Naive thymus-derived CD4-positive, alpha-beta T cell (primary cell): ENCODE results near the gene CMTM1. TPM values are rescaled to one million over a fixed set of nuclear protein-coding genes. Genes with fewer than 3 reads are reported as not detected.

Source experiments
- ATAC-seq: fragments of 150-1000 bp; cut with Tn5 transposase; 2 replicates; pipeline ENCODE4 v1.10.0; 2021; ENCODE audit warnings: mild to moderate bottlenecking, moderate library complexity
- CTCF ChIA-PET: fragments of 350-600 bp; sonication (Branson Sonifier 250); formaldehyde crosslinking; loops from one replicate; lab custom pipeline; 2021; ENCODE audit warnings: antibody characterized with exemption; lab: Charles Lee
- POLR2A ChIA-PET: fragments of 350-600 bp; sonication (Branson Sonifier 250); formaldehyde crosslinking; loops from one replicate; lab custom pipeline; 2021; ENCODE audit warnings: antibody characterized with exemption, inconsistent platforms; lab: Charles Lee
- DNase-seq, 9 donors: peaks; one replicate each; pipeline versions ENCODE4 v3.0.0 to v3.0.0-alpha.2; 2020 to 2022; ENCODE audit warnings: mixed read lengths in 1 of 9
- H3K27ac ChIP-seq: one replicate; pipeline ENCODE4 v1.7.0; 2013; ENCODE audit warnings: mild to moderate bottlenecking, low read depth, low read length, moderate library complexity
- H3K27me3 ChIP-seq, 2 donors: one replicate each; pipeline ENCODE4 v1.7.0; 2013; ENCODE audit warnings: low read length in 2 of 2, mild to moderate bottlenecking in 2 of 2, moderate library complexity in 2 of 2; ENCODE audit not compliant: control insufficient read depth in 2 of 2, insufficient read depth in 2 of 2
- H3K36me3 ChIP-seq, 3 experiments: 1 replicate in 2 of 3; 2 replicates in 1 of 3; pipeline ENCODE4 v1.7.0; 2013; ENCODE audit warnings: low read length in 3 of 3, mild to moderate bottlenecking in 3 of 3, moderate library complexity in 1 of 3; ENCODE audit not compliant: insufficient read depth in 3 of 3, control insufficient read depth in 2 of 3
- H3K4me1 ChIP-seq, 2 donors: one replicate each; pipeline ENCODE4 v1.7.0; 2013; ENCODE audit warnings: low read length in 2 of 2, mild to moderate bottlenecking in 2 of 2, moderate library complexity in 1 of 2; ENCODE audit not compliant: control insufficient read depth in 2 of 2, insufficient read depth in 2 of 2
- H3K4me3 ChIP-seq: 2 replicates; pipeline ENCODE4 v1.7.0; 2013; ENCODE audit warnings: mild to moderate bottlenecking, low read length
- H3K9me3 ChIP-seq, 3 experiments: 1 replicate in 2 of 3; 2 replicates in 1 of 3; pipeline ENCODE4 v1.7.0; 2013; ENCODE audit warnings: low read length in 3 of 3; ENCODE audit not compliant: control insufficient read depth in 2 of 3
- H3K27ac Mint-ChIP-seq, 9 donors: one replicate each; pipeline ENCODE4 v1.8.0; 2020 to 2022; ENCODE audit warnings: mixed read lengths in 9 of 9, mild to moderate bottlenecking in 8 of 9, moderate library complexity in 5 of 9, inconsistent platforms in 2 of 9
- H3K27me3 Mint-ChIP-seq, 5 donors: one replicate each; pipeline ENCODE4 v1.8.0; 2021 to 2022; ENCODE audit warnings: mixed read lengths in 5 of 5, mild to moderate bottlenecking in 1 of 5
- H3K36me3 Mint-ChIP-seq, 5 donors: one replicate each; pipeline ENCODE4 v1.8.0; 2020 to 2022; ENCODE audit warnings: mixed read lengths in 5 of 5, mild to moderate bottlenecking in 3 of 5, inconsistent platforms in 1 of 5
- H3K4me1 Mint-ChIP-seq, 7 donors: one replicate each; pipeline ENCODE4 v1.8.0; 2020 to 2022; ENCODE audit warnings: mixed read lengths in 7 of 7, mild to moderate bottlenecking in 3 of 7, inconsistent platforms in 1 of 7
- H3K4me3 Mint-ChIP-seq, 10 donors: one replicate each; pipeline ENCODE4 v1.8.0; 2020 to 2022; ENCODE audit warnings: mild to moderate bottlenecking in 10 of 10, mixed read lengths in 10 of 10, moderate library complexity in 6 of 10, inconsistent platforms in 2 of 10
- H3K9me3 Mint-ChIP-seq, 11 donors: one replicate each; pipeline ENCODE4 v1.8.0; 2020 to 2022; ENCODE audit warnings: mixed read lengths in 11 of 11, mild to moderate bottlenecking in 4 of 11, inconsistent platforms in 1 of 11, moderate library complexity in 1 of 11
- intact Hi-C, 2 donors: fragments of 100-400 bp; cut with micrococcal nuclease; formaldehyde crosslinking; loops; one replicate each; pipeline ENCODE4 v1.15.1; 2023
- polyA plus RNA-seq, 2 donors: library from polyadenylated mRNA; unstranded; fragments of 300-500 nt; fragmentation: Illumina TruSeq; gene quantifications; one replicate each; pipeline ENCODE4 v1.2.3, GENCODE V29; 2021
- total RNA-seq, 6 experiments: library from RNA in 5 of 6; stranded (reverse) in 5 of 6; gene quantifications; 1 replicate in 5 of 6; 2 replicates in 1 of 6; pipeline ENCODE4 v1.2.3 and lab custom pipeline; 2021 to 2026

CMTM1 gene
- total and polyA plus RNA-seq, 7 experiments from 2014 or later, result 0.36 to 23.3 (median 4.4) TPM

DNA sequence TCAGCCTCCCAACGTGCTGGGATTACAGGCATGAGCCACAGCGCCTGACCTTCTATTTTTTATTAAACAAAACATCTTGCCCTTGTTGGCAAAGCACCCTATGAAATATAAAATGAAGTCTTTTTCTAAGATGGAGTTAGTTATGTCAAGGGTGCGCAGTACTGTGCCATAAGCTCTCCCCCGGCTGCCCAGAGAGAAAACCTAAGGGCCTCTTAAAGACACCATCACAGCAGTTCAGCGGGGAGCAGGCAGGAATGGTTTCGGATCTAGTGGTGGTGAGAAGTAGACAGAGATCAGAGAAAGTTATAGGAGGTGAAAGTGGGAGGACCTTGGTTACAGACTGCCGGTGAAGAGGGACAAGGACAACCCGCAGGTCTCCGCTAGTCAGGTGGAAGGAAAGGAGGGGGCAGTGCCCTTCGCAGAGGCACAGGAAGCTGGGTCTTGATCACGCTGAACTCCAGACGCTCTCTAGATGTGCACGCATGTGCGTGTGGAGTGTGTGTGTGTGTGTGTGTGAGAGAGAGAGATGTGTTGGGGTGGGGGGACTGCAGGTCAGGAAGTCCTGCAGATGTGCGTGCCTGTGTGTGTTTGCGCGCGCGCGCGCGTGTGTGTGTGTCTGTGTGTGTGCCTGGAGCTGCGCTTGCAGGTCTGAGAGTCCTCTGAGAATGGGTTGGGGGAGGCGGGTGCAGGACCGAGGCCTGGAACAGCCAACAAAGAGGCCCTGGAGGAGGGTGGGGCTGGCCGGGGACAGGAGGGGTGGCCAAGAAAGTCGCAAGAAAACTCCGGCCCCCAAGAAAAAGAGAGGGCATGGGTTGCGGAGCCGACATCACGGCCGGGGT, 37.5 kb downstream of the CMTM1 start:
- H3K9me3 ChIP-seq, result peaks cover 0 to 12% (median 0%) of the 10 kb centered on the region in 3 experiments
- Mint-ChIP-seq H3K27ac (peak overlapping the region; percentile 89 to 98 (median 94)), H3K9me3 (peaks cover 0 to 14% (median 4%) of the 10 kb centered on the region in 11 donors), H3K27me3 (peaks cover 0 to 3% (median 0%) of the 10 kb centered on the region in 5 donors), H3K36me3 (peaks cover 0 to 23% (median 5%) of the 10 kb centered on the region in 5 donors), H3K4me1 (peaks cover 32 to 62% (median 59%) of the 10 kb centered on the region in 7 donors), H3K4me3 (peak overlapping the region; percentile 80 to 99 (median 96))
- intact Hi-C loops, result loop anchor here (1.0 to 2.0 kb wide), 9 partner anchors 13 to 197 kb away; partner anchors contain the start of gene CKLF (in 2 of the 2)
- DNase-seq, result peak; percentile 42 to 88 (median 84)
- POLR2A ChIA-PET, result interaction anchor here (0.5 to 3.2 kb wide), 19 partner anchors 9 to 344 kb away, joined by 3 to 28 read pairs (median 4); partner anchors contain the start of genes CKLF, DYNC1LI2 and NAE1
- ATAC-seq, result peak; percentile 77
- H3K27ac ChIP-seq, result peak overlapping the region; percentile 74
- peaks cover 0 to 4% (median 0%) of the 10 kb centered on the region in 3 experiments for H3K36me3 ChIP-seq
- CTCF ChIA-PET, result interaction anchor here (0.8 to 2.3 kb wide), 11 partner anchors 9 to 199 kb away, joined by 3 to 11 read pairs (median 3); partner anchors contain the start of gene CKLF
- H3K27me3 ChIP-seq, result no peaks in the 10 kb centered on the region
- peak overlapping the region; percentile 87 for H3K4me3 ChIP-seq
- H3K4me1 ChIP-seq, result peaks cover 33 to 34% of the 10 kb centered on the region in 2 donors

GRCh38 chr16:66604376-66605176, 38.3 kb downstream of the CMTM1 start, which contains the start of gene CMTM3:
TSS of gene CMTM3 (plus strand) at chr16:66604704. CDS start at chr16:66604806, 102 bp downstream.
- Mint-ChIP-seq H3K27ac (peak within 1 kb of the TSS; percentile 89 to 98 (median 94)), H3K4me1 (peaks cover 31 to 58% (median 55%) of the 10 kb centered on the region in 7 donors), H3K9me3 (peaks cover 0 to 14% (median 4%) of the 10 kb centered on the region in 11 donors), H3K4me3 (peak within 1 kb of the TSS; percentile 80 to 99 (median 96)), H3K36me3 (peaks cover 0 to 24% (median 5%) of the 10 kb centered on the region in 5 donors), H3K27me3 (peaks cover 0 to 3% (median 0%) of the 10 kb centered on the region in 5 donors)
- ChIA-PET POLR2A (interaction anchor here (0.6 to 3.2 kb wide), 16 partner anchors 15 to 226 kb away, joined by 3 to 28 read pairs (median 5); partner anchors contain the start of genes CKLF, DYNC1LI2 and NAE1), CTCF (interaction anchor here (0.6 to 2.3 kb wide), 11 partner anchors 10 to 200 kb away, joined by 3 to 11 read pairs (median 4); partner anchors contain the start of gene CKLF)
- Histone ChIP-seq H3K27me3 (no peaks in the 10 kb centered on the region), H3K9me3 (peaks cover 0 to 12% (median 0%) of the 10 kb centered on the region in 3 experiments), H3K4me3 (peak within 1 kb of the TSS; percentile 87), H3K36me3 (peaks cover 0 to 13% (median 0%) of the 10 kb centered on the region in 3 experiments), H3K27ac (peak within 1 kb of the TSS; percentile 74), H3K4me1 (peaks cover 30 to 36% of the 10 kb centered on the region in 2 donors)
- DNase-seq, result peak; percentile 57 to 84 (median 75)
- intact Hi-C loops, result loop anchor here (1.0 to 5.0 kb wide), 13 partner anchors 14 to 276 kb away; partner anchors contain the start of genes CKLF (in 2 of the 2), CMTM4 (in 1 of the 2), DYNC1LI2 (in 1 of the 2) and PDP2 (in 1 of the 2)
- ATAC-seq, result peak; percentile 77

GRCh38 chr16:66605177-66605978, 39.1 kb downstream of the CMTM1 start:
- H3K4me3 ChIP-seq, result peak overlapping the region; percentile 57
- H3K4me1 Mint-ChIP-seq, result peaks cover 27 to 53% (median 49%) of the 10 kb centered on the region in 7 donors
- peak in 4 of 9 donors; percentile 29 to 68 (median 31) for DNase-seq
- H3K27ac ChIP-seq, result peak overlapping the region; percentile 74
- peaks cover 5 to 21% (median 5%) of the 10 kb centered on the region in 3 experiments for H3K36me3 ChIP-seq
- peaks cover 0 to 14% (median 4%) of the 10 kb centered on the region in 11 donors for H3K9me3 Mint-ChIP-seq
- intact Hi-C loops, result loop anchor here (1.0 to 5.0 kb wide), 7 partner anchors 45 to 275 kb away; partner anchors contain the start of genes CMTM4 (in 1 of the 2), DYNC1LI2 (in 1 of the 2) and PDP2 (in 1 of the 2)
- peaks cover 5 to 26% (median 6%) of the 10 kb centered on the region in 5 donors for H3K36me3 Mint-ChIP-seq
- CTCF ChIA-PET, result interaction anchor here (0.9 to 2.3 kb wide), 2 partner anchors 15 to 43 kb away, joined by 3 to 11 read pairs; no protein-coding TSS in a partner anchor
- H3K4me1 ChIP-seq, result peaks cover 22 to 36% of the 10 kb centered on the region in 2 donors
- peak overlapping the region; percentile 62 to 98 (median 81) for H3K4me3 Mint-ChIP-seq
- POLR2A ChIA-PET, result interaction anchor here (0.7 to 3.2 kb wide), 7 partner anchors 15 to 84 kb away, joined by 3 to 28 read pairs (median 4); partner anchors contain the start of gene CKLF
- peak overlapping the region in 8 of 9 donors; percentile 46 to 87 (median 86) for H3K27ac Mint-ChIP-seq
- H3K9me3 ChIP-seq, result peaks cover 0 to 12% (median 0%) of the 10 kb centered on the region in 3 experiments
- peak; percentile 12 for ATAC-seq
- H3K27me3 ChIP-seq, result no peaks in the 10 kb centered on the region
- H3K27me3 Mint-ChIP-seq, result peaks cover 0 to 3% (median 0%) of the 10 kb centered on the region in 5 donors

GRCh38 chr16:66605979-66606751, 39.9 kb downstream of the CMTM1 start:
- no peaks in the 10 kb centered on the region for H3K27me3 ChIP-seq
- ChIA-PET POLR2A (interaction anchor here (1.0 to 1.3 kb wide), 4 partner anchors 16 to 198 kb away, joined by 3 to 4 read pairs (median 3); partner anchors contain the start of gene CKLF), CTCF (interaction anchor here (3.0 kb wide), 1 partner anchor 43 kb away, joined by 26 read pairs; no protein-coding TSS in a partner anchor)
- no peak for ATAC-seq
- H3K4me1 ChIP-seq, result peaks cover 17 to 36% of the 10 kb centered on the region in 2 donors
- peaks cover 5 to 29% (median 8%) of the 10 kb centered on the region in 3 experiments for H3K36me3 ChIP-seq
- H3K9me3 Mint-ChIP-seq, result peaks cover 0 to 7% (median 0%) of the 10 kb centered on the region in 11 donors
- H3K9me3 ChIP-seq, result peaks cover 0 to 7% (median 0%) of the 10 kb centered on the region in 3 experiments
- H3K36me3 Mint-ChIP-seq, result peaks cover 0 to 19% (median 5%) of the 10 kb centered on the region in 5 donors
- peaks cover 20 to 45% (median 42%) of the 10 kb centered on the region in 7 donors for H3K4me1 Mint-ChIP-seq
- peak overlapping the region; percentile 63 to 98 (median 80) for H3K4me3 Mint-ChIP-seq
- peak in 2 of 9 donors; percentile 3 to 28 for DNase-seq
- intact Hi-C loops, result loop anchor here (1.0 to 5.0 kb wide), 7 partner anchors 45 to 274 kb away; partner anchors contain the start of genes CMTM4 (in 1 of the 2), DYNC1LI2 (in 1 of the 2) and PDP2 (in 1 of the 2)
- H3K27me3 Mint-ChIP-seq, result peaks cover 0 to 3% (median 0%) of the 10 kb centered on the region in 5 donors
- peak overlapping the region; percentile 74 for H3K27ac ChIP-seq
- H3K4me3 ChIP-seq, result peak overlapping the region; percentile 57
- H3K27ac Mint-ChIP-seq, result peak overlapping the region; percentile 62 to 87 (median 84)
